HG03097 (cell line): ENCODE results near the gene MAG.

Source experiments
- ATAC-seq: cut with Tn5 transposase; IDR thresholded peaks from one replicate; pipeline ENCODE4 v1.9.1; 2021; ENCODE audit not compliant: unreplicated experiment, low FRiP score

Gene MAG

GRCh38 chr19:35314031-35314430, 22.1 kb downstream of the MAG start:
- ATAC-seq = no peak

DNA sequence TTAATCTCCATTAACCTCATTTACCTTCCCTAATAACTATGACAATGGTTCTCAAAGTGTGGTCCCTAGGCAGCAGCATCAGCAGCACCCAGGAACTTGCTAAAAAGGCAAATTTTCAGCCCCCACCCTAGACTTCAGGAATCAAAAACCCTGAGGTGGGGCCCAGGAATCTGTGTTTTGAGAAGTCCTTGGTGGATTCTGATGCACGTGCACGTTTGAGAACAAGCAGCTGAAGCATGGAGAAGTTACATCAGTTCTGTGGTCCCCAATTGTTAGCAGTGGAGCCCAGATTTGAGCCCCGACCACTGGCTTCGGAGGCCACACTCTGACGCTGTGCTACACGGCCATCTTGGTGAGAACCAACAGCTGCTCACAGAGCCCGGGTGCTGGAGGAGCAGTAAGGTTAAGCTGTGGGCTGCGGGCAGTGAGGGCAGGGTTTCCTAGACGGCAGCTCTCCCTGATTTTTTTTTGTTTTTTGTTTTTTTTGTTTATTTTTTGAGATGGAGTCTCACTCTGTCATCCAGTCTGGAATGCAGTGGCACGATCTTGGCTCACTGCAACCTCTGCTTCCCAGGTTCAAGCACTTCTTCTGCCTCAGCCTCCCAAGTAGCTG, 23.0 kb downstream of the MAG start:
- no peak for ATAC-seq

GRCh38 chr19:35315883-35316282, 23.9 kb downstream of the MAG start:
- ATAC-seq = no peak

DNA sequence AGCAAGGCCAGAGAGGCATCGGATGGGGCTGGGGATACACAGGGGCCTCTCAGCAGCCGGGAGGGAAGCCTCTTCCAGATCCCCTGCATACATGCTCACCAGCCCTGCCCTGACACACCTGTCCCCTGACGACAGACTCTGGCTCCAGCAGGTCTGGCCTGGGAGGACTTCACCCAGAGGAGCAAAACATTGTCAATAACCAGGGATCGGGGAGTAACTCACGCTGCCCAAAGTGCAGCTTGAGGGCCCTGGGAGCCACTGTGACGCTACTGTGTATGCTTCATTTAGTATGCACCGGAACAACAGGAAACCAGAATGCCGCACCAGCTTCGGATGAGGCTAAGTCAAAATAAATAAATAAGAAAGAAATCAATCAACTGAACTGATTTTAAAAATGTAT, 24.6 kb downstream of the MAG start:
- ATAC-seq = no peak

GRCh38 chr19:35317464-35318043, 25.6 kb downstream of the MAG start:
- ATAC-seq = no peak

GRCh38 chr19:35318679-35319448, 26.9 kb downstream of the MAG start:
- ATAC-seq = no peak

DNA sequence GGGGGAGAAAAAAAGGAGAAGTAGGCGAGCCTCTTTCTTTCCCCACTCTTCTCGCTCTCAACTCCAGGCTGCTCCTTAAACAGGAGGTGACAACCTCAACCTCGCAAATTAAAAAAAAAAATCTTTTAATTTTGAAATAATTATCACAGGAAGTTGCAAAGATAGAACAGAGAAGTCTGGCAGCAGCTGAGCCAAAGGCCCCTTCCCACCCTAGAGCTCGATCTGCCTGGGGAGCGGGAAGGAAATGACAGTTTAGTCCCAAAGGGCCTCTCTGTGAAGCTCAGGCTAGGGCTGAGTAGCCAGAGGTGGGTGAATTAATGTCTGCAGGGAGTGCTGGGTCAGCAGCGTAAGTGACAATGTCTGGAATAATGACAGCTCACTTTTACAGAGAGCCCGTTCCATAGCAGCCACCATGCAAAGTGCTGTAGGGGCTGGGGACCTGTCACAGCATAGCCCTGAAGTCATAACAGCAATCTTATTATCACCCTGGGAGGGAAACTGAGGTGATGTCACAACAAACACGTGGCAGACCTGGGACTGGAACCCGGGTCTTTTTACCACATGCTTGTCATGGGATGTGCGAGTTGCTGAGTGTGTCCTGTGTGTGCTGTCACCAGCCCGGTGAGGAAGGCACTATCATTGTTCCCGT, 28.2 kb downstream of the MAG start:
- ATAC-seq = no peak

- ATAC-seq = no peak
Observed at GRCh38 chr19:35321291-35321690, 29.3 kb downstream of the MAG start.

- ATAC-seq = no peak
Observed at GRCh38 chr19:35322014-35322413, 30.1 kb downstream of the MAG start.

DNA sequence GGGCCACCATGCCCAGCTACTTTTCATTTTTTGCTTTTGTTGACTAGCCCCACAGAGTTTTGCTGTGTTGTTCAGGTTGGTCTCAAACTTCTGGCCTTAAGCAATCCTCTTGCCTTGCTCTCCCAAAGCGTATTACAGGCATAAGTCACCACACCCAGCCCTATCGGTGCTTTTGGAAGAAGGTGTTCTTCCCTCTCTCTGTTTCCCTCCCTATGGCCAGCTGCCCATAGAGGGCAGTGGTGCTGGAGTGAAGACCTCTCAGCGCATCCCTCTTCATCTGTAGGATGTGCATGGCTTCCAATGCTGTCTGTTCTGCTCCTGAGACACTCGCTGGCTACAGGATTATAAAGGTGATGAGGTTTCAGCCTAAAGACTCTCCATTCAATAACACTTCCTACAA, 35.7 kb downstream of the MAG start:
- ATAC-seq = no peak

DNA sequence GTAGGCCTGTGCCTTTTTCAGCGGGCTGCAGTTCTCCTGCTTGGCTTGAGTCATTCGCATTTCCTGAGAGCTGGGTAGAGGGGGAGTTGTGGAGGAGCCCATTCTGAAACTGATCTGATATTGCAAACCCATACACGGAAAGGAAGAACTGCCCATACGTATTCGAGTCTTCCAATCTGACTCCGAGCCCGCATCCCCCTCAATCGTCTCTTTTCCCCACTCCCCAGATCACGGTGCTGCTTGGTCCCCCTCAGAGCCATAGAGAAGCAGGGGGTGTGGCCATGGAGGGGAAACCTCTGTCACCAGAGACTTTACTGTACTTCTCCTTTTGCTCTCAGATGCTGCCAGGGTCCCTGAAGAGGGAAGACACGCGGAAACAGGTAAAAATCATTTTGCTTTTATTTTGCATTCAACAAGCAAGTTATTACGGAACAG, 36.9 kb downstream of the MAG start, which contains the start of gene CD22:
Gene CD22, plus strand, starts transcription at position 337 of the 435 bp plus-strand sequence. CDS start 2,854 bp downstream, outside the sequence.
- ATAC-seq = no peak

DNA sequence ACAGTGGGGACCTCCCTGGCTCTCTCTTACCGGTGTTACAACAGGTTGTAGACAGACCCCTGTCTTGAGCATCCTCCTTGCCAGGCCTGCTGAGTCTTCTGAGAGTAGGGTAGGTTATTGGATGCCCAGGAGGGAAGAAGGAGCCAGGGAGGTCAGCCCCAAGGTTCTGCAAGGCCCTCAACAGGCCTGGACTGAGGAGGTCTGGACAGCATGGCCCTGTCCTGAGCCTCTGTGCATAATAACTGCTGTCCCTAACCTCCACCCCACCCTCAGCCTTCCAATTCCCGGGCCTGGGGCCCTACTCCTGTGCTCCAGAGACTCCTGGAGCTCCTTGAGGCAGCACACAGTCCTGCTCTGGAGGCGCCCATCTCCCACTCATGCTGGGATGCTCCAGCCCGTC, 37.4 kb downstream of the MAG start:
- no peak for ATAC-seq

DNA sequence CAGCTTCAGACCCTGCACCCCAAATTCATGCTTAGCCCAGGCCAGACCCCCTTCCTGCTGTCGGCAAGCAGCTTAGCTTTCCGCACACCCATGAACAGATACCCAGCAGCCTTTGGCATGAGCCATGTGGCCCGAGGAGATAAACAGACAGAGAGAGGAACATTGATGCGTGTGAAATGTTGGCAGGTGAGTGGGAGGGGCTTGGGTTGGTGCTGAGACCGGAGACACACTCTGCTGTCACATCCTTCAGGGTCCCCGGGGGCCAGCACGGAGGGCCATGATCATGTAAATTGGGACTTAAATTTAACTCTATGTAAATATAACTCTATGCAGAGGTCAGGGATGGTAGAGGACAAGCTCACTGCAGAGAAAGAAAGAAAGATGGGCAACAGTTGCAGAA, 38.5 kb downstream of the MAG start:
- ATAC-seq = peak; percentile 46

DNA sequence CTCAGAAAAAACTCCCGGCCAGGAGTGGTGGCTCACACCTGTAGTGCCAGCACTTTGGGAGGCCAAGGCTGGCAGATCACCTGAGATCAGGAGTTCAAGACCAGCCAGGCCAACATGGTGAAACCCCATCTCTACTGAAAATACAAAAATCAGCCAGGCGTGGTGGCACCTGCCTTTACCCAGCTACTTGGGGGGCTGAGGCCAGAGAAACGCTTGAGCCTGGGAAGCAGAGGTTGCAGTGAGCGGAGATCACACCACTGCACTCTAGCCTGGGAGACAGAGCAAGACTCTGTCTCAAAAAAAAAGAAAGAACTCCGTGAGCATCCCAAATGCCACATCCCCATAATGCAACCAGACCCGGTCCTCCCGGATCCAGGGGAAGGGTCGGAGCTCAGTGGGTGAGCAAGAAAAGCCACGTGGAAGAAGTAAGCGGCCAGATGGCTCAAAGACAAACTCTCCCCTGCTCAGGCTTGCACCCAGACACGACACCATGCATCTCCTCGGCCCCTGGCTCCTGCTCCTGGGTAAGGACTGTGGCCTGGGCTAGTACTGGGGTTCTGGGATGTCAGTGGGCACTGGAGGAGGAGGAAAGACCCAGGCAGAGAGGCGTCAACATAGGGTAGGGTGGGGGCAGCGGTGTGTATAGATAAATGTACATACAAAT, 39.7 kb downstream of the MAG start:
- ATAC-seq = no peak

DNA sequence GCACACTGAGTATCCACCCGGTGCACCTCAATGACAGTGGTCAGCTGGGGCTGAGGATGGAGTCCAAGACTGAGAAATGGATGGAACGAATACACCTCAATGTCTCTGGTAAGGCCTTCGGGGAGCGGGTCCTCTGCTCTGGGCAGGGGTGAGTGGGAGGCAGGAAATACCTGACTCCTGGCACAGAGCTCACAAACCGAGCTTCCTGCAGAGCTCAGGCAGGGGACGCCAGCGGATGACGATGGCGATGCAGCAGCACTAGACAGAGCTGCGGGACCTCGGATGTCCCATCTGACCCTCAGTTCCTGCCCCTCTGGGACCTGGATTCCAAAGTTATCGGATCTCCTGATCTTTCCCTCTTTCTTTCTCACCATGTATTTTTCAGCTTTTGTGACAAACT, 40.9 kb downstream of the MAG start:
- ATAC-seq = peak; percentile 26

DNA sequence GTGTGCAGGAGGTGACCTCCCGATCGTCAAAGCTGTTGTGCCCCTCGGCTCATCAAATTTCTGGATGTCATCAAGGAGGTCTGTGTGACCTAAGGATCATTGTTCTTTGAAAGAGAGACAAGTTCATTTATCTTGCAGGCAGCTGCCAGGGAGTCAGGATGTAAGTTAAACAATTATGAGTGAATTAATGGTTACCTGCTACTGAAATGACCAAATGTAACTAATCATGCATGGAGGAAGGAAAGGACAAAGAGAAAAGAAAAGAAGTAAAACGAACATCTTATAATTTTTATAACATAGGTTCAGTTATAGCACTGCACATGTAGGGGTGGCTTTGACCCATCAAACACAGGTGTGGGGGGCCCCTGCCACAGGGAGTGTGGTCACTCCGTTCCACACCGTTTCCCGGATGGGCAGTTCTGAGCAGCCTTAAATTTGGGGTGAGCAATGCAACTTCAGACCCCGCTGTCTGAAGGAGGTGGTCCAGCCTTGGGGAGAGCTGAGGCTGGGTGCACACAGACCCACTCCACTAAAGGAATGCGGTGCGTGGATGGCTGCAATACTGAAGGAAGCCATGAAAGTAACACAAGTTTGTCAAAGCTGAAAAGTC, 42.3 kb downstream of the MAG start:
- no peak for ATAC-seq

- ATAC-seq = no peak
Observed at GRCh38 chr19:35336166-35336955, 44.4 kb downstream of the MAG start.

GRCh38 chr19:35337097-35337983, 45.4 kb downstream of the MAG start:
- ATAC-seq = no peak

- ATAC-seq = no peak
Observed at GRCh38 chr19:35337984-35338296, 46.0 kb downstream of the MAG start.
